MM.1S (cell line): ENCODE results near the gene B9D2.

ENCODE experiments used
- DNase-seq: peaks from one replicate; pipeline ENCODE4 v3.0.0-alpha.2; 2015
- H2AFZ ChIP-seq: fragments of 300-600 bp; sonication (generic); 2 replicates; pipeline ENCODE4 v1.6.0; 2016; ENCODE audit warnings: antibody characterized with exemption, low read length
- H3F3A ChIP-seq: fragments of 300-600 bp; sonication (generic); 2 replicates; pipeline ENCODE4 v1.6.1; 2016; ENCODE audit warnings: mild to moderate bottlenecking, antibody characterized with exemption, low read length, moderate library complexity, mixed read lengths; ENCODE audit not compliant: insufficient read depth
- H3K27ac ChIP-seq: fragments of 300-600 bp; sonication (generic); 2 replicates; pipeline ENCODE4 v1.5.1; 2016; ENCODE audit warnings: mild to moderate bottlenecking, low read length
- H3K27me3 ChIP-seq: fragments of 300-600 bp; sonication (generic); replicated peaks from 2 replicates; pipeline ENCODE4 v1.6.0; 2016; ENCODE audit warnings: low read length; ENCODE audit not compliant: insufficient read depth
- H3K36me3 ChIP-seq: fragments of 300-600 bp; sonication (generic); replicated peaks from 2 replicates; pipeline ENCODE4 v1.6.1; 2016; ENCODE audit warnings: mild to moderate bottlenecking, low read length, mixed read lengths; ENCODE audit not compliant: insufficient read depth
- H3K4me1 ChIP-seq: fragments of 300-600 bp; sonication (generic); 2 replicates; pipeline ENCODE4 v1.6.1; 2016; ENCODE audit warnings: low read length, mixed read lengths
- H3K4me2 ChIP-seq: fragments of 300-600 bp; sonication (generic); 2 replicates; pipeline ENCODE4 v1.6.0; 2016; ENCODE audit warnings: low read depth, low read length
- H3K4me3 ChIP-seq: fragments of 300-600 bp; sonication (generic); 2 replicates; pipeline ENCODE4 v1.5.1; 2016; ENCODE audit warnings: low read length, mixed read lengths
- H3K79me2 ChIP-seq: fragments of 300-600 bp; sonication (generic); 2 replicates; pipeline ENCODE4 v1.6.1; 2016; ENCODE audit warnings: mixed run types, low read length, mixed read lengths
- H3K9ac ChIP-seq: fragments of 300-600 bp; sonication (generic); 2 replicates; pipeline ENCODE4 v1.6.1; 2016; ENCODE audit warnings: low read length, mixed read lengths
- H3K9me2 ChIP-seq: fragments of 300-600 bp; sonication (generic); replicated peaks from 2 replicates; pipeline ENCODE4 v1.6.1; 2016; ENCODE audit warnings: mild to moderate bottlenecking, low read length, mixed read lengths; ENCODE audit not compliant: insufficient read depth
- H3K9me3 ChIP-seq: fragments of 300-600 bp; sonication (generic); replicated peaks from 2 replicates; pipeline ENCODE4 v1.6.1; 2016; ENCODE audit warnings: mild to moderate bottlenecking, low read length, mixed read lengths; ENCODE audit not compliant: insufficient read depth
- H4K20me1 ChIP-seq: fragments of 300-600 bp; sonication (generic); 2 replicates; pipeline ENCODE4 v1.6.1; 2016; ENCODE audit warnings: mild to moderate bottlenecking, low read length, moderate library complexity, mixed read lengths; ENCODE audit not compliant: insufficient read depth
- EZH2 ChIP-seq: fragments of 300-600 bp; sonication (generic); optimal IDR thresholded peaks from 2 replicates; pipeline ENCODE3; 2017; ENCODE audit warnings: low read depth, mild to moderate bottlenecking, antibody characterized with exemption, low read length, mixed read lengths
- EZH2phosphoT487 ChIP-seq: fragments of 300-600 bp; sonication (generic); IDR thresholded peaks from 2 replicates; pipeline ENCODE4 v1.6.1; 2018; ENCODE audit warnings: antibody characterized with exemption, low read length
- TF ChIP-seq, protein P1 (sequence below): fragments of 300-600 bp; sonication (generic); IDR thresholded peaks from 2 replicates; pipeline ENCODE4 v1.5.1; 2016; ENCODE audit warnings: antibody characterized with exemption, low read length, mixed read lengths

Gene B9D2

DNA sequence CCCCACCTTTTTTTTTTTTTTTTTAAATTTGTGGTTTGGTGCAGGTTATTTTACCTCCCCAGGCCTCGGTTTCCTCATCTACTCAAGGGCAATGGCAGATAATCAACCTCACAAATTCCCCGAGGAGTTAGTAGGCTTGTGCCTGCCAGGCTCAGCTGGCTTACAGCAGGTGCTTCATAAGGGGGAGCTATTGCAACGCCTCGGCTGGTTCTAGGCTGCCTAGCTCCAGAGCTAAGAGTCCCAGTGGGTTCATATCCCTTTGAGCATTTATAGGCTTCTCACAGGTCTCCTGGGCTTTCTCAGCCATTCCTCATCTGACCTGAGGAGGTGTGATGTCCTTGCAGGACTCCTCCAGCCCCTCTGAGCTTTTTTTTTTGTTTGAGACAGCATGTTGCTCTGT, 44.3 kb upstream of the B9D2 start:
- no peaks in the 10 kb centered on the region for H3K79me2 ChIP-seq
- H3K4me3 ChIP-seq, result no peak overlapping the region
- DNase-seq, result no peak
- H3K27me3 ChIP-seq, result no peaks in the 10 kb centered on the region
- no peak overlapping the region for H2AFZ ChIP-seq
- H3K36me3 ChIP-seq, result no peaks in the 10 kb centered on the region
- H3F3A ChIP-seq, result no peaks in the 10 kb centered on the region
- H3K9me2 ChIP-seq, result no peaks in the 10 kb centered on the region
- TF ChIP-seq EZH2, result no peak
- TF ChIP-seq, protein P1, sequence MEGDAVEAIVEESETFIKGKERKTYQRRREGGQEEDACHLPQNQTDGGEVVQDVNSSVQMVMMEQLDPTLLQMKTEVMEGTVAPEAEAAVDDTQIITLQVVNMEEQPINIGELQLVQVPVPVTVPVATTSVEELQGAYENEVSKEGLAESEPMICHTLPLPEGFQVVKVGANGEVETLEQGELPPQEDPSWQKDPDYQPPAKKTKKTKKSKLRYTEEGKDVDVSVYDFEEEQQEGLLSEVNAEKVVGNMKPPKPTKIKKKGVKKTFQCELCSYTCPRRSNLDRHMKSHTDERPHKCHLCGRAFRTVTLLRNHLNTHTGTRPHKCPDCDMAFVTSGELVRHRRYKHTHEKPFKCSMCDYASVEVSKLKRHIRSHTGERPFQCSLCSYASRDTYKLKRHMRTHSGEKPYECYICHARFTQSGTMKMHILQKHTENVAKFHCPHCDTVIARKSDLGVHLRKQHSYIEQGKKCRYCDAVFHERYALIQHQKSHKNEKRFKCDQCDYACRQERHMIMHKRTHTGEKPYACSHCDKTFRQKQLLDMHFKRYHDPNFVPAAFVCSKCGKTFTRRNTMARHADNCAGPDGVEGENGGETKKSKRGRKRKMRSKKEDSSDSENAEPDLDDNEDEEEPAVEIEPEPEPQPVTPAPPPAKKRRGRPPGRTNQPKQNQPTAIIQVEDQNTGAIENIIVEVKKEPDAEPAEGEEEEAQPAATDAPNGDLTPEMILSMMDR, result no peak
- H3K9me3 ChIP-seq, result no peaks in the 10 kb centered on the region
- H4K20me1 ChIP-seq, result no peaks in the 10 kb centered on the region
- no peak overlapping the region for H3K27ac ChIP-seq
- H3K4me2 ChIP-seq, result no peak overlapping the region
- H3K4me1 ChIP-seq, result peaks cover 21% of the 10 kb centered on the region
- no peak overlapping the region for H3K9ac ChIP-seq

DNA sequence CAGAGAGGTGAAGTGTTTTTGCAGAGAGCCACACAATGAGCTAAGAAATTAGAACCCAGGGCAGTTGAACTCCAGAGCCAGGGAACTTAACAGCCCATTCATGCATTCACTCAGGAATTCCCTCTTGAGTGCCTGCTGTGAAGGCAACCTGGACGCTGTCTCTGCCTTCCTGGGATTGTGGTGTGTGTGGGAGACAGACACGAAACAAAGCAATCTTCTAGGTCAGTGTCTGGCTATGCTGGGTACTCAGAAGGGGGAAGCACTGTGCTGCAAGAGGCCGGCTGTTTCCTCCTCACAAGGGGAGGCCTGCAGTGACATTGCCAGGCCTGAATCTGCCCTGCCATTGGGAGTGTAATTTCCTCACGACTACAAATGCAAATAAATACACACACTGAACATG, 43.3 kb upstream of the B9D2 start:
- TF ChIP-seq EZH2, result no peak
- Histone ChIP-seq H3K79me2 (no peaks in the 10 kb centered on the region), H2AFZ (no peak overlapping the region), H3K36me3 (no peaks in the 10 kb centered on the region), H3K4me2 (no peak overlapping the region), H3F3A (no peaks in the 10 kb centered on the region), H4K20me1 (no peaks in the 10 kb centered on the region), H3K9ac (no peak overlapping the region), H3K4me1 (peaks cover 21% of the 10 kb centered on the region), H3K9me2 (no peaks in the 10 kb centered on the region), H3K9me3 (no peaks in the 10 kb centered on the region), H3K4me3 (no peak overlapping the region), H3K27ac (no peak overlapping the region), H3K27me3 (no peaks in the 10 kb centered on the region)
- DNase-seq, result no peak

DNA sequence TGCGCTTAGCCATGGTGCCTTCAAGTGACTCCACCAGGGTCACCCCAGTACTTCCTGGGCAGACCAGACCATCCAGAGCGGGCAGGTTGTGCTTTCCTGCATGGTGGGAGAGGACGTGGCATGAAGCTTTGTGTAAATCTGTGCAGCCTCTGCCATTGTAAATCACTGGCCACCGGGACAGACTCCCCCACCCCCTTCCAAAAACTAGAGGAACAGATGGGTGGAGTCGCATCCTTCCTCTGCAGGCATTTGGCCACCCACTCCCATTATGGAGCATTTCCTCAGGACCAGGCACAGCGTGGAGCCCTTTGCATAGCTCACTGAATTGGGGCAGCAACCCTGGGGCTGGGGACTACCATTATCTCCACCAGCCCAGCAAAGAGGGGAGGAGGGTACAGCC, 41.8 kb upstream of the B9D2 start:
- no peak overlapping the region for H3K4me2 ChIP-seq
- no peak overlapping the region for H3K9ac ChIP-seq

DNA sequence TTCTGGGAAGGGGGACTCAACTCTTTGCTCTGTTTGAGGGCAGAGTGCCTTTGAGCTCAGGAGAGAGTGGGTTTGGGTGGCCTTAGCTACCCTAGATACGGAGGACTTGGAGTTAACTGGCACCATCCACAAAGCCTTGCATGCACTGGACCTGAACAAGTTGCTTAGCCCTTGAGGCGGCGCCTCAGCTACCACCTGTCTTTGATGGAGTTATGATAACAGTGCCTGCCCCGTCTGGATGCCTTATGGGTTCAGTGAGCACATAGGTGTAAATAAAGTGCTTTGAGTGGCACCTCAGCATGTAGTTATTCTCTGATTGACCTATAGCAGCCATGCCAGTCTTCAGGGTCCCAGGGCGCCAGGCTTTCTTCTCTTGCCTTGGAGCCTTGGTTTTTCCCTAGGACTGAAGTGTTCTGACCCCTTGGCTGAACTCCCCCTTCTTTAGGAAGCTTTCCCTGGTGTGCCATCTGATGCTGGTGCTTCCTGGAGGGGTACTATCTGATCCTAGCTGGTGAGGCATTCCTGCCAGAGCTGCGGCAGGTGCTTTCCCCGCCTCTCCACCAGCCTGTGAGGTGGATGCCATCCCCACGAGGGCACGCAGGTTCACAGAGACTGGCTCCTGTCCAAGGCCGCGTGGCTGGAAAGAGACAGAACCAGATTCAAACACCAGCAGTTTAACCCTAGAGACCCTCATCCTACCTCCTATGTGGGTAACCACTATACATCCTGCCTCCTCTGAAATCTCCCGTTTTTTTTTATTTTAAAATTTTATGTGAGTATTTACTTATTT, 39.4 kb upstream of the B9D2 start:
- no peaks in the 10 kb centered on the region for H4K20me1 ChIP-seq
- no peaks in the 10 kb centered on the region for H3K36me3 ChIP-seq
- TF ChIP-seq EZH2 (no peak), EZH2phosphoT487 (no peak)
- TF ChIP-seq, protein P1, result no peak
- H3K9me2 ChIP-seq, result no peaks in the 10 kb centered on the region
- no peak for DNase-seq
- no peak overlapping the region for H3K4me3 ChIP-seq
- H3K4me1 ChIP-seq, result peaks cover 7% of the 10 kb centered on the region
- no peaks in the 10 kb centered on the region for H3K27me3 ChIP-seq
- no peak overlapping the region for H3K27ac ChIP-seq
- H3F3A ChIP-seq, result no peaks in the 10 kb centered on the region
- H3K9ac ChIP-seq, result no peak overlapping the region
- H2AFZ ChIP-seq, result no peak overlapping the region
- peaks cover 14% of the 10 kb centered on the region for H3K79me2 ChIP-seq
- H3K4me2 ChIP-seq, result no peak overlapping the region
- H3K9me3 ChIP-seq, result no peaks in the 10 kb centered on the region

More for the DNA sequence above, 41.8 kb upstream of the B9D2 start:
- H3K4me3 ChIP-seq, result no peak overlapping the region
- TF ChIP-seq EZH2, result no peak
- H3K79me2 ChIP-seq, result no peaks in the 10 kb centered on the region
- H4K20me1 ChIP-seq, result no peaks in the 10 kb centered on the region
- H3F3A ChIP-seq, result no peaks in the 10 kb centered on the region
- no peaks in the 10 kb centered on the region for H3K9me3 ChIP-seq
- no peaks in the 10 kb centered on the region for H3K9me2 ChIP-seq
- H3K36me3 ChIP-seq, result no peaks in the 10 kb centered on the region
- no peak overlapping the region for H2AFZ ChIP-seq
- DNase-seq, result no peak
- peaks cover 21% of the 10 kb centered on the region for H3K4me1 ChIP-seq
- no peak overlapping the region for H3K27ac ChIP-seq
- H3K27me3 ChIP-seq, result no peaks in the 10 kb centered on the region
